Measurements from ENCODE around the gene TPD52L2.
A peak's percentile ranks its signal among the peaks of the same experiment; 100 is the strongest.

Gene TPD52L2

GRCh38 chr20:63886921-63887320 lies 21.9 kb downstream of the TPD52L2 start:
- H3K27ac ChIP-seq = no peak overlapping the region
- TF ChIP-seq ZFX (IDR thresholded peaks at IDR 0.05; ENCODE audit: borderline replicate concordance) = no peak
- no peak for TF ChIP-seq CTCF (IDR thresholded peaks at IDR 0.05)

GRCh38 chr20:63889241-63890200 lies 24.5 kb downstream of the TPD52L2 start:
- no peak overlapping the region for H3K27ac ChIP-seq
- TF ChIP-seq ZFX (IDR thresholded peaks at IDR 0.05; ENCODE audit: borderline replicate concordance) = no peak
- TF ChIP-seq CTCF (IDR thresholded peaks at IDR 0.05) = no peak

GRCh38 chr20:63890201-63890576 lies 25.1 kb downstream of the TPD52L2 start:
- TF ChIP-seq ZFX (IDR thresholded peaks at IDR 0.05; ENCODE audit: borderline replicate concordance) (no peak), CTCF (IDR thresholded peaks at IDR 0.05) (no peak)
- H3K27ac ChIP-seq = no peak overlapping the region

GRCh38 chr20:63890616-63891015 lies 25.5 kb downstream of the TPD52L2 start:
- no peak for TF ChIP-seq CTCF (IDR thresholded peaks at IDR 0.05)
- no peak for TF ChIP-seq ZFX (IDR thresholded peaks at IDR 0.05; ENCODE audit: borderline replicate concordance)
- H3K27ac ChIP-seq = no peak overlapping the region

- TF ChIP-seq ZFX (IDR thresholded peaks at IDR 0.05; ENCODE audit: borderline replicate concordance) (no peak), CTCF (IDR thresholded peaks at IDR 0.05) (no peak)
- no peak overlapping the region for H3K27ac ChIP-seq
Observed at GRCh38 chr20:63891061-63892002, 26.3 kb downstream of the TPD52L2 start.

- peak overlapping the region; percentile 83; the same call in 1 of the 2 replicates for H3K27ac ChIP-seq
- TF ChIP-seq ZFX (IDR thresholded peaks at IDR 0.05; ENCODE audit: borderline replicate concordance) (no peak), CTCF (IDR thresholded peaks at IDR 0.05) (no peak)
Observed at GRCh38 chr20:63892402-63892801, 27.3 kb downstream of the TPD52L2 start.
